Thoracic aorta (tissue), 2 donors: ENCODE data around the gene DPP7. TPM values are rescaled to one million over a fixed set of nuclear protein-coding genes. Genes with fewer than 3 reads are reported as not detected.
"Not testable (repeated sequence)": the region's sequence is repeated elsewhere in the genome, so short reads cannot be mapped to it uniquely, and the experiment has no call there.

Source experiments
- ATAC-seq: fragments of 150-250 bp; one replicate; pipeline ENCODE4 v1.8.0; 2017; ENCODE audit warnings: low read depth; ENCODE audit not compliant: insufficient number of reproducible peaks, low FRiP score
- DNase-seq: peaks from one replicate; pipeline ENCODE4 v3.0.0-alpha.2; 2020; ENCODE audit warnings: low spot score
- H3K27ac ChIP-seq, 2 donors: fragments of 200-600 bp; sonication (generic); 1 replicate in 1 of 2; 2 replicates in 1 of 2; pipeline ENCODE4 v1.5.1; 2016; ENCODE audit warnings: mild to moderate bottlenecking in 2 of 2, moderate library complexity in 2 of 2
- H3K27me3 ChIP-seq: fragments of 200-600 bp; sonication (generic); replicated peaks from 2 replicates; pipeline ENCODE4 v1.6.0; 2016; ENCODE audit warnings: mild to moderate bottlenecking; ENCODE audit not compliant: insufficient read depth
- H3K36me3 ChIP-seq: fragments of 200-600 bp; sonication (generic); one replicate; pipeline ENCODE4 v1.5.1; 2016
- H3K4me1 ChIP-seq, 2 donors: fragments of 200-600 bp; sonication (generic); 1 replicate in 1 of 2; 2 replicates in 1 of 2; pipeline versions ENCODE4 v1.5.1 to v1.6.0; 2016; ENCODE audit warnings: low read depth in 2 of 2, mild to moderate bottlenecking in 1 of 2; ENCODE audit not compliant: control insufficient read depth in 1 of 2
- H3K4me3 ChIP-seq: fragments of 200-600 bp; sonication (generic); 2 replicates; pipeline ENCODE4 v1.5.1; 2016; ENCODE audit warnings: mild to moderate bottlenecking
- H3K9me3 ChIP-seq: fragments of 200-600 bp; sonication (generic); 2 replicates; pipeline ENCODE4 v1.5.1; 2016
- total RNA-seq, 2 donors: library from RNA; depleted of rRNA; stranded (reverse); fragments of >200 nt; gene quantifications; one replicate each; pipeline versions ENCODE4 v1.1.0 to v1.2.3, GENCODE V29; 2016
- TF ChIP-seq, protein P1 (sequence below): fragments of 200-600 bp; sonication (generic); IDR thresholded peaks from one replicate; pipeline ENCODE4 v1.5.1; 2019; ENCODE audit warnings: antibody characterized with exemption

DPP7 gene
- total RNA-seq, 2 donors from 2014 or later = 100 to 148 TPM

DNA sequence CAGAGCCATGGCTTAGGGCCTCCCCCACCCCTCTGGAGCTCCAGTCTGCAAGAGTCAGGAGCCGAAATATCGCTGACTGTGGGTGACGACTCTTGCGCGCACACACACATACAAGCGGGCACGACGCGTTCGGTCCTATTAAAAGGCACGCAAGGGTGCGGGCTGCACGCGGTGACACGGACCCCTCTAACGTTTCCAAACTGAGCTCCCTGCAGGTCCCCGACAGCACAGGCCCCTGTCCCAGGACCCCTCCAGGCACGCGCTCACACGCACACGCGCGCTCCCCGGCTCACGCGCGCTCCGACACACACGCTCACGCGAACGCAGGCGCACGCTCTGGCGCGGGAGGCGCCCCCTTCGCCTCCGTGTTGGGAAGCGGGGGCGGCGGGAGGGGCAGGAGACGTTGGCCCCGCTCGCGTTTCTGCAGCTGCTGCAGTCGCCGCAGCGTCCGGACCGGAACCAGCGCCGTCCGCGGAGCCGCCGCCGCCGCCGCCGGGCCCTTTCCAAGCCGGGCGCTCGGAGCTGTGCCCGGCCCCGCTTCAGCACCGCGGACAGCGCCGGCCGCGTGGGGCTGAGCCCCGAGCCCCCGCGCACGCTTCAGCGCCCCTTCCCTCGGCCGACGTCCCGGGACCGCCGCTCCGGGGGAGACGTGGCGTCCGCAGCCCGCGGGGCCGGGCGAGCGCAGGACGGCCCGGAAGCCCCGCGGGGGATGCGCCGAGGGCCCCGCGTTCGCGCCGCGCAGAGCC lies 24.4 kb upstream of the DPP7 start, which contains the start of gene GRIN1:
TSS of gene GRIN1 (plus strand) at position 433 of the 746 bp plus-strand sequence. CDS start 333 bp downstream, outside the sequence.
- no peak for DNase-seq
- Histone ChIP-seq H3K9me3 (no peaks in the 10 kb centered on the region), H3K4me1 (peaks cover 0 to 3% of the 10 kb centered on the region in 2 donors), H3K27ac (no peak within 1 kb of the TSS), H3K36me3 (no peaks in the 10 kb centered on the region), H3K4me3 (no peak within 1 kb of the TSS), H3K27me3 (peaks cover 26% of the 10 kb centered on the region)
- ATAC-seq = no peak
- TF ChIP-seq, protein P1, sequence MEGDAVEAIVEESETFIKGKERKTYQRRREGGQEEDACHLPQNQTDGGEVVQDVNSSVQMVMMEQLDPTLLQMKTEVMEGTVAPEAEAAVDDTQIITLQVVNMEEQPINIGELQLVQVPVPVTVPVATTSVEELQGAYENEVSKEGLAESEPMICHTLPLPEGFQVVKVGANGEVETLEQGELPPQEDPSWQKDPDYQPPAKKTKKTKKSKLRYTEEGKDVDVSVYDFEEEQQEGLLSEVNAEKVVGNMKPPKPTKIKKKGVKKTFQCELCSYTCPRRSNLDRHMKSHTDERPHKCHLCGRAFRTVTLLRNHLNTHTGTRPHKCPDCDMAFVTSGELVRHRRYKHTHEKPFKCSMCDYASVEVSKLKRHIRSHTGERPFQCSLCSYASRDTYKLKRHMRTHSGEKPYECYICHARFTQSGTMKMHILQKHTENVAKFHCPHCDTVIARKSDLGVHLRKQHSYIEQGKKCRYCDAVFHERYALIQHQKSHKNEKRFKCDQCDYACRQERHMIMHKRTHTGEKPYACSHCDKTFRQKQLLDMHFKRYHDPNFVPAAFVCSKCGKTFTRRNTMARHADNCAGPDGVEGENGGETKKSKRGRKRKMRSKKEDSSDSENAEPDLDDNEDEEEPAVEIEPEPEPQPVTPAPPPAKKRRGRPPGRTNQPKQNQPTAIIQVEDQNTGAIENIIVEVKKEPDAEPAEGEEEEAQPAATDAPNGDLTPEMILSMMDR = no peak

- Histone ChIP-seq H3K9me3 (no peaks in the 10 kb centered on the region), H3K4me1 (peaks cover 0 to 3% of the 10 kb centered on the region in 2 donors), H3K27ac (no peak overlapping the region), H3K27me3 (peaks cover 26% of the 10 kb centered on the region), H3K36me3 (no peaks in the 10 kb centered on the region), H3K4me3 (no peak overlapping the region)
- DNase-seq = no peak
- TF ChIP-seq, protein P1 = no peak
- no peak for ATAC-seq
Measured at GRCh38 chr9:137138058-137138721, 23.7 kb upstream of the DPP7 start.

DNA sequence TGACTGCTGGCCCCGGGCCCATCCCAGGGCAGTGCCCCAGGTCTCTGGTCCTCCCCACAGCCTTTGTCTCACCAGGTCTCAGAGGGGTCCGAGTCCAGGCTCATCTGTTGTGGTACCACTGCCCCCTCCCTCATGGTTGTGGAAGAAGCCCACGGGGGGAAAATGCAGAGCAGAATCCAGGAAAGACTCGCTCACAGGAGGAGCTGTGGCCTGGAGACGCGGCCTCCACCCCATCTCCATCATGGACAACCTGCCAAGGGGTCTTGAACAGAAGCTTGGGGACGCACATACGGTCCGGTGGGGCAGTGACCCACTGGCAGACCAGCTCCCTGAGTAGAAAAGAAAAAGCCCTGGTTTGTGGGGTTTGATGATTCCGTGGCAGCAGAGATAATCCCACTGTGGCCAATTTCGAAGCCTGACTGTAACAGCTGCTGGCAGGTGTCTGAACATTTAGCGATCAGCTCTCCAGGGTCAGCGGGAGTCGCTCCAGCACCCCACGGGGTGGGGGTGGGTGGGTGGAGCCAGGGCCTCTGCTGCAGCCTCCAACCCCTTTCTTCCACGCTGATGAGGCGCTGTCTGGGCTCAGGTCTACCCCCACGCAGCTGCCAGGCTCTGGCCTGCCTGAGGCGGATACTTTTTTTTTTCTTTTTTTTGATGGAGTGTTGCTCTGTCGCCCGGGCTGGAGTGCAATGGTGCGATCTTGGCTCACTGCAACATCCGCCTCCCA lies 22.5 kb upstream of the DPP7 start:
- ATAC-seq (no peak), DNase-seq (no peak)
- H3K27me3 ChIP-seq = peaks cover 26% of the 10 kb centered on the region

DNA sequence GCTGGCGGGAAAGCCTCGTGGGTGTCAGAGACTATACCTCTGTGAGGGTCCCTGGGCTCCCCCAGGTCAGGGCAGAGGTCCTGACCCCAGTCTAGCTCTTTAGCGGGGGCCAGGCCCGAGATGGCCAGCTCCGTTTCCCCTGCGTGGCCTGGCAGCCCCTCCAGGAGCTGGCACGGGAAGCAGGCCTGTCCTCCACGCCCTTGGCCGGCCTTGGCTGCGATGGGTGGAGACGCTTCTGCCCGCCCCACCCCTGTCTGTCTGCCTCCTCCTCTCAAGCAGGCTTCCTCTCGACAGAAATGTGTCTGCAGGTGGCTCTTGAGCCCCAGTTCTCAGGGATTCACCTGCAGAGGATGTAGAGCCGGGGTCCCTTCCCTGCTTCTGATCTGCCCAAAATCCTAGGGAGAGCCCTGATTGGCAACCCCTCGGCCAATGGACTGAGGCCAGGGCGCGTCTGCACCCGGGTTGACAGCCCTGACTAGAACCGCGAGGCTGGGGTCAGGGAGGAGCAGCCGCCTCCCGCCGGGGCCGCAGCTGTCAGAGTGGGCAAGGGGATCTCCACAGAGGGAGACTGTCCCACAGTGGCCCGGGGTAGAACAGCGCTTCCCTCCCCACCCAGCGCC lies 21.8 kb upstream of the DPP7 start:
- no peak overlapping the region for H3K27ac ChIP-seq
- ATAC-seq = no peak
- TF ChIP-seq, protein P1 = no peak
- peaks cover 26% of the 10 kb centered on the region for H3K27me3 ChIP-seq
- DNase-seq = no peak
- no peak overlapping the region for H3K4me3 ChIP-seq
- peaks cover 0 to 3% of the 10 kb centered on the region in 2 donors for H3K4me1 ChIP-seq
- H3K36me3 ChIP-seq = no peaks in the 10 kb centered on the region
- no peaks in the 10 kb centered on the region for H3K9me3 ChIP-seq

More for the DNA sequence above, 22.5 kb upstream of the DPP7 start:
- no peaks in the 10 kb centered on the region for H3K9me3 ChIP-seq
- H3K36me3 ChIP-seq = no peaks in the 10 kb centered on the region
- H3K4me1 ChIP-seq = peaks cover 0 to 3% of the 10 kb centered on the region in 2 donors
- H3K27ac ChIP-seq = no peak overlapping the region
- no peak overlapping the region for H3K4me3 ChIP-seq
- TF ChIP-seq, protein P1 = no peak

- not testable (repeated sequence) for H3K4me1 ChIP-seq, H3K36me3 ChIP-seq, DNase-seq, ATAC-seq, H3K4me3 ChIP-seq, H3K9me3 ChIP-seq, H3K27ac ChIP-seq
- H3K27me3 ChIP-seq = peaks cover 18% of the 10 kb centered on the region
Measured at GRCh38 chr9:137135154-137135553, 20.6 kb upstream of the DPP7 start.
